GM12892 (cell line): Measurements from ENCODE around the gene SERPING1.

Experiments
- POLR2A ChIP-seq: IDR thresholded peaks from 2 replicates; pipeline ENCODE4 v1.6.1; 2011; ENCODE audit warnings: low read depth, low read length, control low read depth
- POLR2AphosphoS5 ChIP-seq: IDR thresholded peaks from 2 replicates; pipeline ENCODE4 v1.6.1; 2011; ENCODE audit warnings: low read depth, low read length, control low read depth
- TAF1 ChIP-seq: IDR thresholded peaks from 2 replicates; pipeline ENCODE4 v1.6.1; 2011; ENCODE audit warnings: low read depth, mild to moderate bottlenecking, control low read depth, low read length, borderline replicate concordance

- TF ChIP-seq TAF1 (no peak), POLR2AphosphoS5 (no peak), POLR2A (no peak)
Measured at GRCh38 chr11:57619331-57619730, 21.8 kb downstream of the SERPING1 start.
